ENCODE results near the gene C5orf63.

GRCh38 chr5:127092690-127093089, 19.4 kb upstream of the C5orf63 start:
- TF ChIP-seq POLR2A (IDR thresholded peaks at IDR 0.05): no peak
- no peak for TF ChIP-seq CTCF (IDR thresholded peaks at IDR 0.05)
- TF ChIP-seq POLR2AphosphoS5 (IDR thresholded peaks at IDR 0.05): no peak
